Measurements from ENCODE around the gene GRM7. TPM values are rescaled to one million over a fixed set of nuclear protein-coding genes. Genes with fewer than 3 reads are reported as not detected.

GRM7 gene
- polyA plus RNA-seq, 3 donors: not detected

DNA sequence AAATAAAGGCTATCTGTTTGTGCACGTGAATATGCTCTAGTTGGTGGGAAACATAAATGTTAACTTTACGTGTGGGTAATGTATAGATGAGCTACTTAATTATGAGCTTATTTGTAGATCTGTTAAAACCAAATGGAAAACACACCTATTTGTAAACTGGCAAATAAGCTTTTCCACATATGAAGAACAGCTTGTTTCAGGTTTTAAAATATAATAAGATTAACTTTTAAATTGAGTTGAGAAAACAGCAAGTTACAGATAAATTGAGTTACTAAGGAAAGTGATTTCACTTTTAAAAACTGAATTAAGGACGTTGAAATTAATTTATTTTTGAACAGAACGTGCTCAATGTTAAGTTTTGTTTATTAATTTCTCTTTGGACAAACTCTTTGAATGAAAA, 140.5 kb downstream of the GRM7 start:
- Histone ChIP-seq H3K36me3 (replicated peaks in 1 of 2; ENCODE audit: control insufficient read depth in 1 of 2, insufficient read depth in 2 of 2, low read length in 2 of 2) (no peaks in the 10 kb centered on the region), H3K9ac (ENCODE audit: insufficient read depth, low read length, poor library complexity, severe bottlenecking) (no peak overlapping the region), H3K27ac (ENCODE audit: low read depth in 1 of 2, low read length in 2 of 2) (no peak overlapping the region), H4K20me1 (ENCODE audit: insufficient read depth, low read length) (no peaks in the 10 kb centered on the region), H3K9me3 (replicated peaks in 1 of 2; ENCODE audit: control insufficient read depth in 1 of 2, insufficient read depth in 1 of 2, low read length in 2 of 2) (peaks cover 7 to 13% of the 10 kb centered on the region in 2 donors), H3K4me3 (replicated peaks in 1 of 3; ENCODE audit: low read depth in 2 of 3, low read length in 3 of 3) (no peak overlapping the region), H3K4me1 (ENCODE audit: control insufficient read depth in 1 of 2, insufficient read depth in 2 of 2, low read length in 2 of 2) (no peaks in the 10 kb centered on the region), H3K4me2 (replicated peaks; ENCODE audit: extremely low read depth, low read length, poor library complexity, severe bottlenecking) (no peak overlapping the region), H2AFZ (ENCODE audit: insufficient read depth, low read depth, low read length, poor library complexity, severe bottlenecking) (no peak overlapping the region), H3K27me3 (ENCODE audit: control insufficient read depth in 2 of 2, insufficient read depth in 2 of 2, low read length in 2 of 2) (no peaks in the 10 kb centered on the region), H3K79me2 (ENCODE audit: insufficient read depth, low read length) (no peaks in the 10 kb centered on the region)
- intact Hi-C loops (cut with micrococcal nuclease): no loop called here
- H3K4me1 Mint-ChIP-seq: no peaks in the 10 kb centered on the region
- TF ChIP-seq, protein P1, sequence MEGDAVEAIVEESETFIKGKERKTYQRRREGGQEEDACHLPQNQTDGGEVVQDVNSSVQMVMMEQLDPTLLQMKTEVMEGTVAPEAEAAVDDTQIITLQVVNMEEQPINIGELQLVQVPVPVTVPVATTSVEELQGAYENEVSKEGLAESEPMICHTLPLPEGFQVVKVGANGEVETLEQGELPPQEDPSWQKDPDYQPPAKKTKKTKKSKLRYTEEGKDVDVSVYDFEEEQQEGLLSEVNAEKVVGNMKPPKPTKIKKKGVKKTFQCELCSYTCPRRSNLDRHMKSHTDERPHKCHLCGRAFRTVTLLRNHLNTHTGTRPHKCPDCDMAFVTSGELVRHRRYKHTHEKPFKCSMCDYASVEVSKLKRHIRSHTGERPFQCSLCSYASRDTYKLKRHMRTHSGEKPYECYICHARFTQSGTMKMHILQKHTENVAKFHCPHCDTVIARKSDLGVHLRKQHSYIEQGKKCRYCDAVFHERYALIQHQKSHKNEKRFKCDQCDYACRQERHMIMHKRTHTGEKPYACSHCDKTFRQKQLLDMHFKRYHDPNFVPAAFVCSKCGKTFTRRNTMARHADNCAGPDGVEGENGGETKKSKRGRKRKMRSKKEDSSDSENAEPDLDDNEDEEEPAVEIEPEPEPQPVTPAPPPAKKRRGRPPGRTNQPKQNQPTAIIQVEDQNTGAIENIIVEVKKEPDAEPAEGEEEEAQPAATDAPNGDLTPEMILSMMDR (IDR thresholded peaks at IDR 0.05): no peak
- H3K9me3 Mint-ChIP-seq: peaks cover 0 to 8% (median 3%) of the 10 kb centered on the region in 7 donors
- no peak overlapping the region for H3K4me3 Mint-ChIP-seq
- H3K27ac Mint-ChIP-seq: no peak overlapping the region
- H3K36me3 Mint-ChIP-seq: no peaks in the 10 kb centered on the region
- H3K27me3 Mint-ChIP-seq (ENCODE audit: low read depth in 3 of 3): no peaks in the 10 kb centered on the region
- DNase-seq: no peak
- no CpG with 5 or more reads among the region's 4 CpGs for WGBS (ENCODE audit: insufficient coverage)

GRCh38 chr3:7015683-7016440, 154.9 kb downstream of the GRM7 start:
- 84% methylated on average over 3 of the region's 5 CpGs for WGBS (ENCODE audit: insufficient coverage)
- TF ChIP-seq, protein P1 (IDR thresholded peaks at IDR 0.05): no peak
- no peak for DNase-seq
- no peak overlapping the region for H2AFZ ChIP-seq (ENCODE audit: insufficient read depth, low read depth, low read length, poor library complexity, severe bottlenecking)
- Mint-ChIP-seq H3K36me3 (no peaks in the 10 kb centered on the region), H3K9me3 (peaks cover 0 to 13% (median 3%) of the 10 kb centered on the region in 7 donors), H3K4me3 (no peak overlapping the region), H3K27ac (no peak overlapping the region), H3K27me3 (ENCODE audit: low read depth in 3 of 3) (no peaks in the 10 kb centered on the region), H3K4me1 (no peaks in the 10 kb centered on the region)
- H3K27me3 ChIP-seq (ENCODE audit: control insufficient read depth in 2 of 2, insufficient read depth in 2 of 2, low read length in 2 of 2): no peaks in the 10 kb centered on the region
- no peaks in the 10 kb centered on the region for H3K4me1 ChIP-seq (ENCODE audit: control insufficient read depth in 1 of 2, insufficient read depth in 2 of 2, low read length in 2 of 2)
- H4K20me1 ChIP-seq (ENCODE audit: insufficient read depth, low read length): no peaks in the 10 kb centered on the region
- intact Hi-C loops (cut with micrococcal nuclease): no loop called here
- peaks cover 5 to 7% of the 10 kb centered on the region in 2 donors for H3K9me3 ChIP-seq (replicated peaks in 1 of 2; ENCODE audit: control insufficient read depth in 1 of 2, insufficient read depth in 1 of 2, low read length in 2 of 2)
- H3K4me3 ChIP-seq (replicated peaks in 1 of 3; ENCODE audit: low read depth in 2 of 3, low read length in 3 of 3): no peak overlapping the region
- H3K36me3 ChIP-seq (replicated peaks in 1 of 2; ENCODE audit: control insufficient read depth in 1 of 2, insufficient read depth in 2 of 2, low read length in 2 of 2): no peaks in the 10 kb centered on the region
- H3K27ac ChIP-seq (ENCODE audit: low read depth in 1 of 2, low read length in 2 of 2): no peak overlapping the region
- H3K79me2 ChIP-seq (ENCODE audit: insufficient read depth, low read length): no peaks in the 10 kb centered on the region
- no peak overlapping the region for H3K4me2 ChIP-seq (replicated peaks; ENCODE audit: extremely low read depth, low read length, poor library complexity, severe bottlenecking)
- no peak overlapping the region for H3K9ac ChIP-seq (ENCODE audit: insufficient read depth, low read length, poor library complexity, severe bottlenecking)

All from CD14-positive monocyte (primary cell).